H1 (cell line): ENCODE measurements around the gene PGAP2. TPM values are rescaled to one million over a fixed set of nuclear protein-coding genes. Genes with fewer than 3 reads are reported as not detected.

ENCODE experiments used
- BRCA1 ChIP-seq: IDR thresholded peaks from 2 replicates; pipeline ENCODE4 v1.6.1; 2012; ENCODE audit warnings: low read depth, low read length, improper control_type of control experiment
- CEBPB ChIP-seq: IDR thresholded peaks from 2 replicates; pipeline ENCODE4 v1.6.1; 2012; ENCODE audit warnings: low read depth, low read length
- CHD1 ChIP-seq: IDR thresholded peaks from 2 replicates; pipeline ENCODE4 v1.6.1; 2012; ENCODE audit warnings: low read depth, low read length, improper control_type of control experiment
- CTBP2 ChIP-seq: IDR thresholded peaks from 2 replicates; pipeline ENCODE4 v1.7.0; 2011; ENCODE audit warnings: borderline replicate concordance, mild to moderate bottlenecking, moderate library complexity, mixed read lengths, low read length; ENCODE audit not compliant: insufficient read depth, insufficient read length
- GTF2F1 ChIP-seq: IDR thresholded peaks from 2 replicates; pipeline ENCODE4 v1.6.1; 2012; ENCODE audit warnings: low read depth, low read length, improper control_type of control experiment, borderline replicate concordance
- NRF1 ChIP-seq: IDR thresholded peaks from 2 replicates; pipeline ENCODE4 v1.6.1; 2011; ENCODE audit warnings: mild to moderate bottlenecking, low read depth, low read length, improper control_type of control experiment
- POLR2AphosphoS5 ChIP-seq: IDR thresholded peaks from 2 replicates; pipeline ENCODE4 v1.6.1; 2011; ENCODE audit warnings: low read depth, low read length
- RBBP5 ChIP-seq: IDR thresholded peaks from 2 replicates; pipeline ENCODE4 v1.7.1; 2012; ENCODE audit warnings: low read depth, mild to moderate bottlenecking, inconsistent platforms, low read length, moderate library complexity, borderline replicate concordance
- TBP ChIP-seq: IDR thresholded peaks from 2 replicates; pipeline ENCODE4 v1.6.1; 2011; ENCODE audit warnings: low read depth, low read length, improper control_type of control experiment
- polyA plus RNA-seq, 7 experiments: library from polyadenylated mRNA; depleted of rRNA in 3 of 7; stranded (reverse) in 5 of 7; unstranded in 2 of 7; fragments of >200 nt in 5 of 7; fragments of 200-250 nt in 2 of 7; gene quantifications; 1 replicate in 5 of 7; 2 replicates in 1 of 7; 4 replicates in 1 of 7; pipeline versions ENCODE4 v1.2.1 to v1.2.3, GENCODE V29; 2011 to 2013; ENCODE audit warnings: missing spikeins in 2 of 7, mixed read lengths in 2 of 7
- total RNA-seq: library from RNA; stranded (reverse); fragmentation: NEBNext Ultra II Directional; extraction: Animal tissue kit (Norgen Biotek cat#: 25700); gene quantifications from 2 replicates; pipeline ENCODE4 v1.2.1, GENCODE V29; 2021

Gene PGAP2
- total and polyA plus RNA-seq, 2 of the 8 experiments (the other 6 are each of a cell fraction or from before 2014, with no cell fraction given) = 56.5 to 106 TPM

DNA sequence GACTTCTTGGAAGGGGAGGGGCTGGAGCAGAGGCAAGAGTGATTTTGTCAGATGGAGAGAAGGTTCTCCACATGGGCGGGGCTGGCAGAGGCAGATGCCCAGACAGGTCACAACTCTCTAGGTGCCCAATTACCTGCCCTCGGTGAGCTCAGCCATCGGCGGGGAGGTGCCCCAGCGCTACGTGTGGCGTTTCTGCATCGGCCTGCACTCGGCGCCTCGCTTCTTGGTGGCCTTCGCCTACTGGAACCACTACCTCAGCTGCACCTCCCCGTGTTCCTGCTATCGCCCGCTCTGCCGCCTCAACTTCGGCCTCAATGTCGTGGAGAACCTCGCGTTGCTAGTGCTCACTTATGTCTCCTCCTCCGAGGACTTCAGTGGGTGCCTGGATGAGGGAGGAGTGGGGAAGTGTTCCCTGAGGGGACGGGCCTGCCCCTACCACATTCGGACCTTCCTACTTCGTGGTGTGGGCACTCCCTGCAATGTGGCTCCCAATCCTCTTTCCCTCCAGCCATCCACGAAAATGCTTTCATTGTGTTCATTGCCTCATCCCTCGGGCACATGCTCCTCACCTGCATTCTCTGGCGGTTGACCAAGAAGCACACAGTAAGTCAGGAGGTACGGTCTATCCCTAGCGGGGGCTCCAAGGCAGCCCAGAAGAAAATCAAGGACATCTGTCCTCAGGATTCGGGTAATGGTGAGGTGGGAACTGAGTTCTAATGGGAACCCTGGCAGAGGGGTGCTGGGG is 15.6 kb downstream of the PGAP2 start (continued):
- TF ChIP-seq CTBP2 (no peak), CEBPB (no peak), TBP (no peak), GTF2F1 (no peak), RBBP5 (no peak), POLR2AphosphoS5 (no peak), CHD1 (no peak), NRF1 (no peak), BRCA1 (no peak)
